HepG2 (cell line): ENCODE results near the gene TSPAN18. TPM values are rescaled to one million over a fixed set of nuclear protein-coding genes. Genes with fewer than 3 reads are reported as not detected.

Experiments
- ATAC-seq: fragments of 200-7000 bp; cut with Tn5 transposase; 3 replicates; pipeline ENCODE4 v1.9.1; 2020; ENCODE audit warnings: mild to moderate bottlenecking, moderate library complexity
- BruUV-seq: library from RNA; stranded (reverse); fragments of 400-500 nt; replicated peaks from 2 replicates; lab custom pipeline; 2021; lab: Mats Ljungman, UMichigan
- CTCF ChIA-PET: fragments of 300-600 bp; formaldehyde crosslinking; extraction: SDS; loops from one replicate; lab custom pipeline; 2021; ENCODE audit warnings: low total read pairs, inconsistent platforms, low intra/inter-chr PET ratio; lab: Yijun Ruan, JAX
- POLR2A ChIA-PET: fragments of 350-600 bp; sonication (Branson Sonifier 250); formaldehyde crosslinking; loops from one replicate; lab custom pipeline; 2020; ENCODE audit warnings: antibody characterized with exemption, inconsistent platforms; lab: Yijun Ruan, JAX
- DNase-seq: peaks from one replicate; pipeline ENCODE4 v3.0.0-alpha.2; 2015; ENCODE audit warnings: low spot score
- FAIRE-seq: peaks from 3 replicates; lab custom pipeline; 2011; peaks lifted over from hg19 to GRCh38; lab: Jason Lieb, UNC
- H2AFZ ChIP-seq: one replicate; pipeline ENCODE4 v1.6.1; 2011; ENCODE audit warnings: low read length, inconsistent platforms
- H3K27ac ChIP-seq: fragments of 300-600 bp; 3 replicates; pipeline ENCODE4 v1.8.0; 2011; ENCODE audit warnings: mixed run types, mild to moderate bottlenecking, mixed read lengths, low read length, inconsistent platforms; ENCODE audit not compliant: insufficient read depth; ENCODE audit errors: extremely low read length
- H3K27me3 ChIP-seq, 2 experiments: fragments of 200-600 bp in 1 of 2; 2 replicates in 1 of 2; 3 replicates in 1 of 2; pipeline versions ENCODE4 v1.6.0 to v1.8.0; 2011; ENCODE audit warnings: low read length in 2 of 2, mild to moderate bottlenecking in 2 of 2, moderate library complexity in 2 of 2, inconsistent platforms in 1 of 2; ENCODE audit not compliant: insufficient read depth in 2 of 2, control insufficient read depth in 1 of 2
- H3K36me3 ChIP-seq, 2 experiments: fragments of 200-600 bp in 1 of 2; replicated peaks in 1 of 2; 2 replicates in 1 of 2; 3 replicates in 1 of 2; pipeline versions ENCODE4 v1.5.1 to v1.8.0; 2011; ENCODE audit warnings: low read length in 2 of 2, inconsistent platforms in 1 of 2; ENCODE audit not compliant: insufficient read depth in 2 of 2, control insufficient read depth in 1 of 2
- H3K4me1 ChIP-seq: 2 replicates; pipeline ENCODE4 v1.5.1; 2012; ENCODE audit warnings: low read length, inconsistent platforms; ENCODE audit not compliant: insufficient read depth
- H3K4me2 ChIP-seq: 2 replicates; pipeline ENCODE4 v1.6.0; 2011; ENCODE audit warnings: low read depth, low read length, inconsistent platforms
- H3K4me3 ChIP-seq, 3 experiments: fragments of 200-600 bp in 1 of 3; sonication (generic), shearing (Covaris generic) in 1 of 3; replicated peaks in 1 of 3; 2 replicates each; pipeline ENCODE4 v1.5.1; 2011 to 2016; ENCODE audit warnings: low read length in 3 of 3, inconsistent platforms in 2 of 3, low read depth in 2 of 3, mild to moderate bottlenecking in 2 of 3, control low read depth in 1 of 3, mixed read lengths in 1 of 3; ENCODE audit not compliant: insufficient read depth in 1 of 3
- H3K79me2 ChIP-seq: one replicate; pipeline ENCODE4 v1.6.1; 2011; ENCODE audit warnings: low read length, inconsistent platforms; ENCODE audit not compliant: insufficient read depth
- H3K9ac ChIP-seq: 2 replicates; pipeline ENCODE4 v1.6.0; 2011; ENCODE audit warnings: mild to moderate bottlenecking, low read depth, low read length, inconsistent platforms; ENCODE audit not compliant: insufficient read depth
- H3K9me3 ChIP-seq: 2 replicates; pipeline ENCODE4 v1.5.1; 2012; ENCODE audit warnings: mild to moderate bottlenecking, low read length
- H4K20me1 ChIP-seq: 2 replicates; pipeline ENCODE4 v1.6.0; 2011; ENCODE audit warnings: inconsistent platforms, mild to moderate bottlenecking, low read length, moderate library complexity; ENCODE audit not compliant: insufficient read depth
- CEBPG ChIP-seq: IDR thresholded peaks from 2 replicates; pipeline ENCODE4 v1.6.1; 2016
- HHEX ChIP-seq: IDR thresholded peaks from 2 replicates; pipeline ENCODE4 v1.6.1; 2016; ENCODE audit warnings: control low read depth
- MEIS2 ChIP-seq: sonication (generic); formaldehyde crosslinking; IDR thresholded peaks from 2 replicates; pipeline ENCODE4 v1.9.0; 2021; ENCODE audit warnings: mild to moderate bottlenecking, missing genetic modification reagents
- REL ChIP-seq: sonication (generic); formaldehyde crosslinking; conservative IDR thresholded peaks from 2 replicates; pipeline ENCODE4 v1.8.0; 2022; ENCODE audit warnings: mild to moderate bottlenecking, missing genetic modification reagents, moderate library complexity
- SP4 ChIP-seq: sonication (generic); formaldehyde crosslinking; IDR thresholded peaks from 2 replicates; pipeline ENCODE4 v1.8.1; 2023; ENCODE audit warnings: mild to moderate bottlenecking, missing genetic modification reagents
- TOPORS ChIP-seq: sonication (generic); formaldehyde crosslinking; IDR thresholded peaks from 2 replicates; pipeline ENCODE4 v1.8.0; 2023; ENCODE audit warnings: mild to moderate bottlenecking, missing genetic modification reagents
- ZNF607 ChIP-seq: sonication (generic); formaldehyde crosslinking; IDR thresholded peaks from 2 replicates; pipeline ENCODE4 v1.5.1; 2020; ENCODE audit warnings: missing genetic modification reagents, mild to moderate bottlenecking, borderline replicate concordance
- WGBS: methylation state at CpG from one replicate; pipeline ENCODE4 v1.1.6; 2017; ENCODE audit warnings: low lambda C conversion rate; 5-methylcytosine and 5-hydroxymethylcytosine counted together
- in situ Hi-C: cut with HindIII; loops from 2 replicates; pipeline ENCODE4 v1.10.0; 2017; ENCODE audit warnings: low pct_unique_long_range_greater_than_20kb; ENCODE audit not compliant: extremely low pct_ligation_motif_present
- intact Hi-C: fragments of 100-400 bp; cut with micrococcal nuclease; formaldehyde crosslinking; loops from one replicate; pipeline ENCODE4 v1.10.0; 2022; ENCODE audit not compliant: unreplicated experiment
- polyA plus RNA-seq, 8 experiments: library from polyadenylated mRNA; depleted of rRNA in 3 of 8; stranded (reverse) in 7 of 8; unstranded in 1 of 8; fragments of >200 nt; fragmentation: Illumina TruSeq in 4 of 8; extraction: Trizol in 4 of 8; gene quantifications; 2 replicates each; pipeline versions ENCODE4 v1.2.1 to v1.2.3, GENCODE V29; 2011 to 2016; ENCODE audit warnings: low read depth in 4 of 8, missing spikeins in 1 of 8, mixed read lengths in 1 of 8; ENCODE audit not compliant: insufficient read depth in 1 of 8
- total RNA-seq, 5 experiments: library from RNA; depleted of rRNA; stranded (reverse); fragments of >200 nt; fragmentation: Illumina TruSeq; extraction: Trizol; gene quantifications; 2 replicates each; pipeline ENCODE4 v1.2.3, GENCODE V29; 2016; ENCODE audit warnings: low read depth in 1 of 5
- TF ChIP-seq, protein P1 (sequence below): sonication (generic); formaldehyde crosslinking; IDR thresholded peaks from 2 replicates; pipeline ENCODE4 v1.8.1; 2023; ENCODE audit warnings: mild to moderate bottlenecking, moderate library complexity, missing genetic modification reagents
- TF ChIP-seq, protein P2 (sequence below): sonication (generic); formaldehyde crosslinking; IDR thresholded peaks from 2 replicates; pipeline ENCODE4 v1.8.0; 2023; ENCODE audit warnings: mild to moderate bottlenecking, missing genetic modification reagents
- TF ChIP-seq, protein P3 (sequence below): sonication (generic); formaldehyde crosslinking; IDR thresholded peaks from 2 replicates; pipeline ENCODE4 v1.8.0; 2022; ENCODE audit warnings: mild to moderate bottlenecking, missing genetic modification reagents, borderline replicate concordance

TSPAN18 gene
- total and polyA plus RNA-seq, 2 of the 13 experiments (the other 11 are each of a cell fraction or from before 2014, with no cell fraction given): not detected

DNA sequence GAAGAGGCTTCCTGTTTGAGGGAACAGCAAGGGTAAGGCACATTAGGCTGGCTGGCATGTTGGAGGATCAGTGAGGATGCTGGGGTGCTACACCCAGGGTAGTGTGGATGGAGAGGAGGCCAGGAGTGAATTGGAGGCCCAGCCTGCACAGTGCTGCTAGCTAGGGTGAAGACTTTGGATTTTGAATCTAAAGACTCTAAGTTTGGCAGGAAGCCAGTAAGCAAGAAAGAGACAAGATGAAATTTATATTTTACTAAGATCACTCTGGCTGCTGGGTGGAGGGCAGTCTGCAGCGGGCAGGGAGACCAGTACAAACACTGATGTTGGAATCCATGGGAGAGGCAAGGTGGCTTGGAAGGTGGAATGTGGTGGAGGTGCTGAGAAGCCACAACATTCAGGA lies 43.6 kb downstream of the TSPAN18 start:
- ATAC-seq (no peak), DNase-seq (no peak), FAIRE-seq (no peak)
- H3K4me2 ChIP-seq: no peak overlapping the region
- no peaks in the 10 kb centered on the region for H3K79me2 ChIP-seq
- H4K20me1 ChIP-seq: no peaks in the 10 kb centered on the region
- intact Hi-C loops: no loop called here
- no peaks in the 10 kb centered on the region for H3K27me3 ChIP-seq
- H3K36me3 ChIP-seq: no peaks in the 10 kb centered on the region
- no peaks in the 10 kb centered on the region for H3K9me3 ChIP-seq
- ChIA-PET POLR2A (no interaction called here), CTCF (no interaction called here)
- in situ Hi-C loops: no loop called here
- 53% methylated on average over 1 of the region's 1 CpG for WGBS
- no peak overlapping the region for H2AFZ ChIP-seq
- no peak overlapping the region for H3K4me3 ChIP-seq
- no peak overlapping the region for H3K27ac ChIP-seq
- no TSS peak for BruUV-seq
- H3K9ac ChIP-seq: no peak overlapping the region
- TF ChIP-seq REL (CRISPR knock-in tag) (no peak), MEIS2 (CRISPR knock-in tag) (no peak), CEBPG (no peak), HHEX (CRISPR knock-in tag) (no peak), TOPORS (CRISPR knock-in tag) (no peak), ZNF607 (CRISPR knock-in tag) (no peak), SP4 (CRISPR knock-in tag) (no peak)
- TF ChIP-seq, protein P1, sequence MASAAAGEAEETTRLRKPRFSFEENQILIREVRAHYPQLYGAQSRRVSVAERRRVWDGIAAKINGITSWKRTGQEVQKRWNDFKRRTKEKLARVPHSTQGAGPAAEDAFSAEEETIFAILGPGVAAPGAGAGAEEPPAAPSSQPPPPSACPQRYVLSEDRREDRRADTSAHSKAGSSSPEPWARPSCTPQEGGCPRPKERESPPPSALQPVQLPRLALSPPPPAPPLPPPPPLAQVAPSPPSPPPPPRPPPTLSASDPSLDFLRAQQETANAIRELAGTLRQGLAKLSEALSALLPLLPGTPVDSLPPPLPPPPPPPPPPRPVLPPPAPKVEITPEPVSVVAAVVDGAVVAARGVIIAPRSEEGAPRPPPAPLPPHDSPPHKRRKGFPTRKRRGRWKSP (CRISPR knock-in tag): no peak
- TF ChIP-seq, protein P2, sequence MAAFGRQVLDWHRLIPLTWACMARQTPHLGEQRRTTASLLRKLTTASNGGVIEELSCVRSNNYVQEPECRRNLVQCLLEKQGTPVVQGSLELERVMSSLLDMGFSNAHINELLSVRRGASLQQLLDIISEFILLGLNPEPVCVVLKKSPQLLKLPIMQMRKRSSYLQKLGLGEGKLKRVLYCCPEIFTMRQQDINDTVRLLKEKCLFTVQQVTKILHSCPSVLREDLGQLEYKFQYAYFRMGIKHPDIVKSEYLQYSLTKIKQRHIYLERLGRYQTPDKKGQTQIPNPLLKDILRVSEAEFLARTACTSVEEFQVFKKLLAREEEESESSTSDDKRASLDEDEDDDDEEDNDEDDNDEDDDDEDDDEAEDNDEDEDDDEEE: no peak
- TF ChIP-seq, protein P3, sequence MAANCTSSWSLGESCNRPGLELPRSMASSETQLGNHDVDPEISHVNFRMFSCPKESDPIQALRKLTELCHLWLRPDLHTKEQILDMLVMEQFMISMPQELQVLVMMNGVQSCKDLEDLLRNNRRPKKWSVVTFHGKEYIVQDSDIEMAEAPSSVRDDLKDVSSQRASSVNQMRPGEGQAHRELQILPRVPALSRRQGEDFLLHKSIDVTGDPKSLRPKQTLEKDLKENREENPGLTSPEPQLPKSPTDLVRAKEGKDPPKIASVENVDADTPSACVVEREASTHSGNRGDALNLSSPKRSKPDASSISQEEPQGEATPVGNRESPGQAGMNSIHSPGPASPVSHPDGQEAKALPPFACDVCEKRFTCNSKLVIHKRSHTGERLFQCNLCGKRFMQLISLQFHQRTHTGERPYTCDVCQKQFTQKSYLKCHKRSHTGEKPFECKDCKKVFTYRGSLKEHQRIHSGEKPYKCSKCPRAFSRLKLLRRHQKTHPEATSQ: no peak
- H3K4me1 ChIP-seq: 0 out of 2 replicates have a peak, but pooled peaks cover 6% of the 10 kb centered on the region
